Activated naive CD4-positive, alpha-beta T cell treated with anti-CD3 and anti-CD28 coated beads, Interleukin-2, amount 10 ng/mL, durations not matched to agents 7 days and 5 days (primary cell): ENCODE results near the gene TARBP1.
"Not testable (repeated sequence)": the region's sequence is repeated elsewhere in the genome, so short reads cannot be mapped to it uniquely, and the experiment has no call there.

ENCODE experiments used
- CTCF ChIA-PET: fragments of 350-600 bp; sonication (Branson Sonifier 250); formaldehyde crosslinking; loops from one replicate; lab custom pipeline; 2021; ENCODE audit warnings: antibody characterized with exemption; lab: Charles Lee
- DNase-seq: peaks from one replicate; pipeline ENCODE4 v3.0.0-alpha.2; 2020
- H3K27ac Mint-ChIP-seq: one replicate; pipeline ENCODE4 v1.8.0; 2021; ENCODE audit warnings: mild to moderate bottlenecking, moderate library complexity, mixed read lengths
- H3K27me3 Mint-ChIP-seq: one replicate; pipeline ENCODE4 v1.8.0; 2021; ENCODE audit warnings: mild to moderate bottlenecking, mixed read lengths
- H3K36me3 Mint-ChIP-seq: one replicate; pipeline ENCODE4 v1.8.0; 2021; ENCODE audit warnings: mixed read lengths
- H3K4me1 Mint-ChIP-seq: one replicate; pipeline ENCODE4 v1.8.0; 2021; ENCODE audit warnings: mixed read lengths
- H3K4me3 Mint-ChIP-seq: one replicate; pipeline ENCODE4 v1.8.0; 2021; ENCODE audit warnings: mild to moderate bottlenecking, moderate library complexity, mixed read lengths
- H3K9me3 Mint-ChIP-seq: one replicate; pipeline ENCODE4 v1.8.0; 2021; ENCODE audit warnings: mixed read lengths

Gene TARBP1

DNA sequence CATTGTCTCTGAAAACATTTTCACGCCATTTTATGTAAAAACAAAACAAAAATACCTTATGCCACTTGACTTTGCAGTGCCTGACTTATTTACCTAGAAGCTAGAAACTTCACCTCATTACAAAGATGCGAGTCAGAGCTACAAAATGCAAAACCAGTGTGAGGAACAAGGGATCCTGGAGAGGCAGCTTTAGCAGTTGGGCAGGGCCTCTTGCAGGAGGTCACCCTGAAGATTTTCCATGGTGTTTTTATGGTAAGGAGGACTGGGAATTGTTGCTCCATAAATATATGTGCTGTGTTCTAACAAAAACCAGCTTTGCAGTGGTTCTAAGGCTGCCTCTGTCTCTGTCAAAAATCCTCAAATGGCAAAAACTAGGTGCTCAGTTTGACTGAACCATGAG is 36.4 kb upstream of the TARBP1 start:
- Mint-ChIP-seq H3K9me3 (no peaks in the 10 kb centered on the region), H3K36me3 (no peaks in the 10 kb centered on the region), H3K27ac (no peak overlapping the region), H3K4me1 (peaks cover 40% of the 10 kb centered on the region), H3K27me3 (peaks cover 3% of the 10 kb centered on the region), H3K4me3 (no peak overlapping the region)
- CTCF ChIA-PET = interaction anchor here (1.0 to 2.1 kb wide), 2 partner anchors 16 to 569 kb away, joined by 4 to 6 read pairs; no protein-coding TSS in a partner anchor
- no peak for DNase-seq

DNA sequence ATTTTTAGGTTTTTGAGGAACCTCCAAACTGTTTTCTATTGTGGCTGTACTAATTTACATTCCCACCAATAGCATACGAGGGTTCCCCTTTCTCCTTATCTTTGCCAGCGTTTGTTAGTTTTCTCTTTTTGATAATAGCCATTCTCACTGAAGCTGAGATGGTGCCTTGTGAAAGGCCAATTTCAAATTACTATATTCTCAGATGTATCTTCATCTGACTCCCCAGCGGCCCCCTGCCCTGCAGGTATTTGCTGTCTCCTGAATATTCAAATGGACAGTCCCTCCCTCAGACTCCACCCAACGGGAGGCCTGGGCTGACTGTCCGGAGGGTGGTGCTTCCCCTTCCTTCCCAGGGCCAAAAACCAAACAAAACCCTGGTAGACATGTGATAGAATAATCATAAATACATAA is 33.5 kb upstream of the TARBP1 start:
- Mint-ChIP-seq H3K36me3 (no peaks in the 10 kb centered on the region), H3K4me1 (peaks cover 21% of the 10 kb centered on the region), H3K4me3 (no peak overlapping the region), H3K9me3 (no peaks in the 10 kb centered on the region), H3K27me3 (peaks cover 7% of the 10 kb centered on the region), H3K27ac (no peak overlapping the region)
- CTCF ChIA-PET = no interaction called here
- no peak for DNase-seq

DNA sequence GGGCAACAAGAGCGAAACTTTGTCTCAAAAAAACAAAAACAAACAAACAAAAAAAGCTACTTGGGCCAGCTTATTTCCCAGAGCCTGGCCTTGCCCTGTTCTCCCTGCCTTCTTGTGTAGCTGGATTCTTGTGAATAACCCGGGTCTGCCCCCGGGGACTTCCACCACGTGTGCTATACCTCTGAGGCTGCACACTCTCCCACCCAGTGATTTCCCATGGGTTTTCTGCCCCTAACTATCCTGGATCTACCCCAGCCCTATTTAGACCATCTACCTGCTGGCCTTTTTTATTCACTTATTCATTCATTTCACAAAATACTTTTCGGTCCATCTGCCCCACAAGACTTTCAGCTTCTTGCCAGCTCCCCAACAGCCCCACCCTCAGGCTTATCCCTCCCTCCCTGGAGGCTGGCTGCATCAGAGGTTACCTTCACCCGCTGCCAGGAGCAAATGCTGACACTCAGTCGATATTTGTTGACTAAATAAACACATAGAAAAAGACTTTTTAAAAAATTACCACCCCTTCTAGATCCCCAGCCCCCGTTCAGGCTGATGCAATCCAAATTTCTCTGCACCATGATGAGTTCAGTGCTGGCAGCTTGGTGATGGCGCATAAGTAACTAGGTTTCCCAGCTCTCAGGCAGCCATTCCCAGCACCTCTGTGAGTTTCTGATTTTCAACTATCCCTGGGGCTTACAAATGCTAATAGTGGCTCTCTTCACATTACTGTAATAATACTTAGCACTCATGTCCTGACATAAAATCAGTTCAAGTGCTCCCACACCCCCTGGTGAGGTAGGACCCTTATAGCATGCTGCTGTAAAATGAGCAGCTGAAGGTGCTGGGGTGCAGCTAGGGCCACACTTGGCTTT is 30.7 kb upstream of the TARBP1 start:
- Mint-ChIP-seq H3K4me3 (no peak overlapping the region), H3K9me3 (peaks cover under 1% of the 10 kb centered on the region), H3K27me3 (peaks cover 7% of the 10 kb centered on the region), H3K4me1 (peaks cover 8% of the 10 kb centered on the region), H3K27ac (no peak overlapping the region), H3K36me3 (no peaks in the 10 kb centered on the region)
- CTCF ChIA-PET = interaction anchor here (0.9 to 2.2 kb wide), 4 partner anchors 9 to 22 kb away, joined by 4 to 12 read pairs (median 4); no protein-coding TSS in a partner anchor
- DNase-seq = no peak

GRCh38 chr1:234507626-234508387 is 28.8 kb upstream of the TARBP1 start:
- no peak for DNase-seq
- peaks cover 4% of the 10 kb centered on the region for H3K27me3 Mint-ChIP-seq
- H3K27ac Mint-ChIP-seq = no peak overlapping the region
- H3K36me3 Mint-ChIP-seq = no peaks in the 10 kb centered on the region
- peaks cover 2% of the 10 kb centered on the region for H3K9me3 Mint-ChIP-seq
- no peak overlapping the region for H3K4me3 Mint-ChIP-seq
- CTCF ChIA-PET = interaction anchor here (0.6 kb wide), 1 partner anchor 28 kb away, joined by 3 read pairs; no protein-coding TSS in a partner anchor
- H3K4me1 Mint-ChIP-seq = peaks cover 5% of the 10 kb centered on the region

GRCh38 chr1:234507089-234507488 is 28.1 kb upstream of the TARBP1 start:
- Mint-ChIP-seq H3K9me3 (peaks cover 2% of the 10 kb centered on the region), H3K27me3 (peaks cover 4% of the 10 kb centered on the region), H3K4me1 (peaks cover 5% of the 10 kb centered on the region), H3K36me3 (no peaks in the 10 kb centered on the region), H3K4me3 (no peak overlapping the region), H3K27ac (no peak overlapping the region)
- CTCF ChIA-PET = interaction anchor here (0.6 kb wide), 1 partner anchor 28 kb away, joined by 3 read pairs; no protein-coding TSS in a partner anchor
- DNase-seq = no peak

DNA sequence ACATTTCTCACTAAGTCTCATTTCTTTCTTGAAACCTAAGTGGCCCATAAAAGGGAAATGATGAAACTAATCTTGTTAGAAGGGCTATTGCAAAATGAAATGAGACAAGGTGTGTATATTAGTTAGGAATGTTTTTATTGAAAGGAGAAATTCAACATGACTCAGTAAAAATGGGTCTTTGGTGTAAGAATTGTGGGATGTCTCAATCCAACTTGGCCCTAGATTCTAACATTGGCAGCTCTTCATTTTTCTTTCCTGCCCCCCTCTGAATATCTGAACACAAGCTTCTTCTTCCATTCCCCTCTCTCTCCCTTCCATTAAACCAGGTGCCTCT is 26.8 kb upstream of the TARBP1 start:
- Mint-ChIP-seq H3K9me3 (peaks cover 2% of the 10 kb centered on the region), H3K36me3 (no peaks in the 10 kb centered on the region), H3K4me3 (no peak overlapping the region), H3K27ac (no peak overlapping the region), H3K4me1 (peaks cover 13% of the 10 kb centered on the region), H3K27me3 (peaks cover 4% of the 10 kb centered on the region)
- DNase-seq = no peak
- CTCF ChIA-PET = no interaction called here

DNA sequence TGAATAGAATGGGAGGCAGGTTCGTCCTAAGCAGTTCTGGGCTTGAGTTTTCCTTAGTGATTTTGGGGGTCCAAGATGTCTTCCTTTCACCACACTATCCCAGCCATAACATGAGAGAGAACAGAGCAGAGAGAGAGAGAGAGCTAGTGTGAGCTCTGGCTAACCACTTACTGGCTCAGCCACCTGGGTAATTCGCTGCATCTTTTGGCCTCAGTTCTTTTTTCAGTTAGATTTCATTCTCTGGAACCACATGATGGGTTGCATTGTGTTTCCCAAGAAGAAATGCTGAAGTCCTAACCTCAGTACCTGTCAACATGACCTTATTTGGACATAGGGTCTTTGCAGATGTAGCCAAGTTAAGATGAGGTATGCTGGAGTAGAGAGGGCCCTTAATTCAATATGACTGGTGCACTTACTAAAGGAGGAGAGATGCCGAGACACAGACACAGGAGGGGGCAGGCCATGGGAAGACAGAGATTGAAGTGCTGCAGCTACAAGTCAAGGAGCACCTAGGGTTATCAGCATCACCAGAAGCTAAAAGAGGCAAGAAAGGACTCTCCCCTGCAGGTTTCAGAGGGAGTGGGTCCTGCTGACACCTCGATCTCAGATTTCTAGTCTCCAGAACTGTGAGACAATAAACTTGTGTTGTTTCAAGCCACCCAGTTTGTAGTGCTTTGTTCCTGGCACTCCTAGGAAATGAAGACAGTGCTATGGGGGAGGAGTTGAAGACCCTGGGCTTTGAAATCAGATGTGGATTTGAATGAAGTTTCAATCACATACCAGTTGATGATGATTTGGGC is 26.2 kb upstream of the TARBP1 start:
- Mint-ChIP-seq H3K27ac (no peak overlapping the region), H3K4me1 (peaks cover 19% of the 10 kb centered on the region), H3K9me3 (peaks cover 2% of the 10 kb centered on the region), H3K36me3 (no peaks in the 10 kb centered on the region), H3K4me3 (no peak overlapping the region), H3K27me3 (peaks cover 4% of the 10 kb centered on the region)
- CTCF ChIA-PET = interaction anchor here (1.7 kb wide), 1 partner anchor 579 kb away, joined by 6 read pairs; no protein-coding TSS in a partner anchor
- DNase-seq = no peak

GRCh38 chr1:234504251-234504650 is 25.3 kb upstream of the TARBP1 start:
- CTCF ChIA-PET = interaction anchor here (1.7 kb wide), 1 partner anchor 580 kb away, joined by 6 read pairs; no protein-coding TSS in a partner anchor
- H3K4me1 Mint-ChIP-seq = peaks cover 28% of the 10 kb centered on the region
- H3K27me3 Mint-ChIP-seq, H3K27ac Mint-ChIP-seq, DNase-seq, H3K36me3 Mint-ChIP-seq, H3K9me3 Mint-ChIP-seq, H3K4me3 Mint-ChIP-seq: not testable (repeated sequence)

DNA sequence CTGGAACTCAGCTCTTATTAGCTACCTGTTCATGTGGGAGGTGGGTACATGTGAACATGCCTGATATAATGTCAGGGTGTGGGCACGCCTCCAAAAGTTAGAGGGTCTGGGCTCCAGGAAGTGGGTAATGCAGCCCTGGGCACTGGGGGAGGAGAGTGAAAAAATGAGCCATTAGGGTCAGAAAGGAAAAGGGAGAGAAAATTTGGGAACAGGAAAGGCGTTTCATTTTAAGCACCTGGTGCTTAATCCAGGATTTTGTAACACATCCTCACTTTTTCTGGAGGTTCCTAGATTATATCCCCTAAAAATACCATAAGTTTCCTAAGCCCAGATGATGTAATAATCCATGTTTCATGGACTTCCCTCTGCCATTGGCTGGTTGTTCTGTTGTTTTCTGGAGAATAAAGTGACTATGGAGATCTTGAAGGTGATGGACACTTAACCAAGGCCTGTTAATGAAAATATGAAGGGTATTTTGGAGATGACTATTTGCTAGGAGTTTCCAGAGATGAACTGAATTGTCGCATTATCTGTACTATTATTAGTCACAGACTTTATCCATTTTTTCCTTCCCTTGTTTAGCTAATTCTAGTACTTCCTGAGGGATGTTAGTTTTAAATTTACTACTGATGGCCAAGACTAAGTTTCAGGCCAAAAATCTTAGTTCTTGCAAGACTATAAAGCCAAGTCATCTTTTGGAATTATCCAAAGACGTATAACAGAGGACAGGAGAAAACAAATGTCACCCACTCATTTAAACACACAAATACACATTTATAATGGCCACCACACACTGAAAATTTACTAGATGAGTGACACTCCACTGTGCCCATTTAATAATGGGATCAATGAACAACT is 24.4 kb upstream of the TARBP1 start:
- peaks cover 37% of the 10 kb centered on the region for H3K4me1 Mint-ChIP-seq

DNA sequence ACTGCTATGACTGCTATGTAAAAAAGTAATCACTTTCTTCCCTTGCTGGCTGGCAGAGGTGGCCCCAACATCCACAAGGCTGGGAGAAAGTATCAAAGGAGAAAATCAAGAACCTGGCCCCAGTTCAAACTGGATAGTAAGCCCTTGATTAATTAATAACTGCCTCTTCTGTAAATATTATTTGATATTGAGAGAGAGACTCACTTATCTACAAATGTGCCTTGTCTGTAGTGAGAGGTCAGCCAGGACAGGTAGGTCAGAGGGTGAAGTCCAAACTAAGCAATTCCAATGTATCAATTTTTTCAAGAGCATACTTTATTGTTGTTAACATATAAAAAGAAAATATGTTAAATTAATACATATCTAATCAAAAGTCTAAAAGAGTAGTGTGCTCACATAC is 23.8 kb upstream of the TARBP1 start:
- H3K27ac Mint-ChIP-seq = no peak overlapping the region
- no peak for DNase-seq
- H3K4me1 Mint-ChIP-seq = peaks cover 42% of the 10 kb centered on the region
- CTCF ChIA-PET = interaction anchor here (1.5 kb wide), 1 partner anchor 15 kb away, joined by 3 read pairs; no protein-coding TSS in a partner anchor
- peaks cover 2% of the 10 kb centered on the region for H3K9me3 Mint-ChIP-seq
- no peak overlapping the region for H3K4me3 Mint-ChIP-seq
- peaks cover 3% of the 10 kb centered on the region for H3K27me3 Mint-ChIP-seq
- no peaks in the 10 kb centered on the region for H3K36me3 Mint-ChIP-seq

More for the DNA sequence above, 24.4 kb upstream of the TARBP1 start:
- H3K9me3 Mint-ChIP-seq = peaks cover 2% of the 10 kb centered on the region
- no peak overlapping the region for H3K27ac Mint-ChIP-seq
- no peak overlapping the region for H3K4me3 Mint-ChIP-seq
- H3K36me3 Mint-ChIP-seq = no peaks in the 10 kb centered on the region
- CTCF ChIA-PET = interaction anchor here (1.0 to 1.7 kb wide), 3 partner anchors 10 to 581 kb away, joined by 3 to 6 read pairs (median 4); no protein-coding TSS in a partner anchor
- no peaks in the 10 kb centered on the region for H3K27me3 Mint-ChIP-seq
- DNase-seq = no peak

DNA sequence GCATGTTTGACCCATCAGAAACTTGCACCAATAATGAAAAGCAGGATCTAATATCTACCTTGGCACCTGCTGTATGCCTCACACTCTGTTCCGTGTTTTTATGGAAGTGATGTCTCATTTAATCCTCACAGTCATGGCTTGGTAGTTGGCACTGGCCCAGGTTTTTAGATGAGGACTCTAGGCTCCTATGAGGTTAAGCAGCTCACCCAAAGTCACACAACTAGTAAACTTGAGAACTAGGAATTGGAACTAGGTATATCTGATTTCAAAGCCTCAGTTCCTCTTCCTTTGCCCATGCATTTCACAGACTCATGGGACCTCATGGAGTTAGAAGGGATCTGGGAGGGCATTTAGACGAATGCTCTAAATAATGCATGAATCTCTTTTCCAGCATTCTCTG is 21.3 kb upstream of the TARBP1 start:
- no peak for DNase-seq
- peaks cover 41% of the 10 kb centered on the region for H3K4me1 Mint-ChIP-seq

DNA sequence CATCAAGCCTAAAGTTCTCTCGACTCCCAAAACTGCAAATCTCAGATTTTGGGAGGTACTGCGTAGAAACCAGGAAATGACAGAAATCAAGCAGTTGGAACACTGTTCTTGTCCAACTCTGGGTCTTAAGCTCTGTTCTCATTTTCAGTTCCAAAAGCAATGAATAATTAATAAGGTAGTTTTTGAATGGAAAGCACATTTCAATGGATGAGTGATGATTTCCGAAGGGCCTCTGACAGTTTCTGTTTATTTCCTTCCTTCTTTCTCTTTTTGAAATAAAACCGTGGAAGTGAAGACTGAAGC is 20.9 kb upstream of the TARBP1 start:
- no peak overlapping the region for H3K4me3 Mint-ChIP-seq

More for the DNA sequence above, 21.3 kb upstream of the TARBP1 start:
- Mint-ChIP-seq H3K27ac (no peak overlapping the region), H3K27me3 (peaks cover 8% of the 10 kb centered on the region), H3K9me3 (peaks cover 2% of the 10 kb centered on the region), H3K4me3 (no peak overlapping the region), H3K36me3 (no peaks in the 10 kb centered on the region)
- CTCF ChIA-PET = interaction anchor here (0.8 to 4.3 kb wide), 23 partner anchors 10 to 593 kb away, joined by 3 to 50 read pairs (median 5); partner anchors contain the start of genes IRF2BP2 and TARBP1

More for the DNA sequence above, 20.9 kb upstream of the TARBP1 start:
- Mint-ChIP-seq H3K9me3 (peaks cover 2% of the 10 kb centered on the region), H3K27me3 (peaks cover 12% of the 10 kb centered on the region), H3K4me1 (peaks cover 42% of the 10 kb centered on the region), H3K36me3 (no peaks in the 10 kb centered on the region), H3K27ac (no peak overlapping the region)
- CTCF ChIA-PET = interaction anchor here (0.6 to 4.3 kb wide), 30 partner anchors 9 to 593 kb away, joined by 3 to 50 read pairs (median 5); partner anchors contain the start of gene IRF2BP2
- no peak for DNase-seq
